ENCODE measurements around the gene LIMS3. TPM values are rescaled to one million over a fixed set of nuclear protein-coding genes. Genes with fewer than 3 reads are reported as not detected.
"Not testable (repeated sequence)": the region's sequence is repeated elsewhere in the genome, so short reads cannot be mapped to it uniquely, and the experiment has no call there.

The LIMS3 gene
- polyA plus RNA-seq (2013) = 3.6 and 4.5 TPM in 2 replicates

- DNase-seq; H2BK5ac ChIP-seq (ENCODE audit: low read depth, low read length, poor library complexity); H3K4me3 ChIP-seq (ENCODE audit: low read depth, low read length); H4K8ac ChIP-seq (ENCODE audit: low read depth, low read length); H3K9ac ChIP-seq (ENCODE audit: low read length); H3K79me2 ChIP-seq (ENCODE audit: control insufficient read depth, insufficient read depth, low read length, poor library complexity); H2AK5ac ChIP-seq (ENCODE audit: low read length); H2AFZ ChIP-seq (ENCODE audit: insufficient read depth, low read length, poor library complexity); H3K9me3 ChIP-seq (ENCODE audit: insufficient read depth, low read depth, low read length); H3K27me3 ChIP-seq (ENCODE audit: insufficient read depth, low read length); H4K91ac ChIP-seq (ENCODE audit: low read depth, low read length); H3K18ac ChIP-seq (ENCODE audit: low read length); H3K27ac ChIP-seq (ENCODE audit: low read depth, low read length); H3K4ac ChIP-seq (ENCODE audit: low read depth, low read length); H3K79me1 ChIP-seq (ENCODE audit: low read length); H3K14ac ChIP-seq (ENCODE audit: low read length); H4K12ac ChIP-seq (ENCODE audit: low read depth, low read length); H3K4me1 ChIP-seq (ENCODE audit: control insufficient read depth in 1 of 2, insufficient read depth in 2 of 2, low read length in 2 of 2); H2BK12ac ChIP-seq (ENCODE audit: low read length); H3K23ac ChIP-seq (ENCODE audit: low read length); H2BK120ac ChIP-seq (ENCODE audit: insufficient read depth, low read length, poor library complexity); H3K4me2 ChIP-seq (ENCODE audit: low read length); H3K36me3 ChIP-seq (ENCODE audit: control insufficient read depth in 1 of 2, insufficient read depth in 2 of 2, low read length in 2 of 2): not testable (repeated sequence)
- WGBS (ENCODE audit: extremely low coverage, insufficient coverage, insufficient read length) = no CpG with 5 or more reads among the region's 28 CpGs
Observed at GRCh38 chr2:109898462-109899336, at the start of gene LIMS3. Gene LIMS3 (plus strand): TSS chr2:109898688. CDS start chr2:109898729, 41 bp downstream.

GRCh38 chr2:109871129-109871751 is 27.2 kb upstream of the LIMS3 start:
- H3K4me1 ChIP-seq (ENCODE audit: control insufficient read depth in 1 of 2, insufficient read depth in 2 of 2, low read length in 2 of 2); H3K4ac ChIP-seq (ENCODE audit: low read depth, low read length); H2AFZ ChIP-seq (ENCODE audit: insufficient read depth, low read length, poor library complexity); H3K9me3 ChIP-seq (ENCODE audit: insufficient read depth, low read depth, low read length); H3K23ac ChIP-seq (ENCODE audit: low read length); H3K79me2 ChIP-seq (ENCODE audit: control insufficient read depth, insufficient read depth, low read length, poor library complexity); H2AK5ac ChIP-seq (ENCODE audit: low read length); H3K4me2 ChIP-seq (ENCODE audit: low read length); DNase-seq; H2BK12ac ChIP-seq (ENCODE audit: low read length); H3K36me3 ChIP-seq (ENCODE audit: control insufficient read depth in 1 of 2, insufficient read depth in 2 of 2, low read length in 2 of 2); H3K79me1 ChIP-seq (ENCODE audit: low read length); H3K9ac ChIP-seq (ENCODE audit: low read length); H4K8ac ChIP-seq (ENCODE audit: low read depth, low read length); H3K27ac ChIP-seq (ENCODE audit: low read depth, low read length); H2BK5ac ChIP-seq (ENCODE audit: low read depth, low read length, poor library complexity); H4K91ac ChIP-seq (ENCODE audit: low read depth, low read length); H3K18ac ChIP-seq (ENCODE audit: low read length); H4K12ac ChIP-seq (ENCODE audit: low read depth, low read length); H2BK120ac ChIP-seq (ENCODE audit: insufficient read depth, low read length, poor library complexity); H3K27me3 ChIP-seq (ENCODE audit: insufficient read depth, low read length); H3K14ac ChIP-seq (ENCODE audit: low read length); H3K4me3 ChIP-seq (ENCODE audit: low read depth, low read length): not testable (repeated sequence)
- no CpG with 5 or more reads among the region's 8 CpGs for WGBS (ENCODE audit: extremely low coverage, insufficient coverage, insufficient read length)

- H4K91ac ChIP-seq (ENCODE audit: low read depth, low read length); DNase-seq; H3K18ac ChIP-seq (ENCODE audit: low read length); H3K4ac ChIP-seq (ENCODE audit: low read depth, low read length); H3K27ac ChIP-seq (ENCODE audit: low read depth, low read length); H3K79me1 ChIP-seq (ENCODE audit: low read length); H4K12ac ChIP-seq (ENCODE audit: low read depth, low read length); H3K14ac ChIP-seq (ENCODE audit: low read length); H2BK5ac ChIP-seq (ENCODE audit: low read depth, low read length, poor library complexity); H3K4me1 ChIP-seq (ENCODE audit: control insufficient read depth in 1 of 2, insufficient read depth in 2 of 2, low read length in 2 of 2); H2BK12ac ChIP-seq (ENCODE audit: low read length); H3K79me2 ChIP-seq (ENCODE audit: control insufficient read depth, insufficient read depth, low read length, poor library complexity); H3K4me3 ChIP-seq (ENCODE audit: low read depth, low read length); H3K23ac ChIP-seq (ENCODE audit: low read length); H3K9me3 ChIP-seq (ENCODE audit: insufficient read depth, low read depth, low read length); H3K36me3 ChIP-seq (ENCODE audit: control insufficient read depth in 1 of 2, insufficient read depth in 2 of 2, low read length in 2 of 2); H3K9ac ChIP-seq (ENCODE audit: low read length); H2BK120ac ChIP-seq (ENCODE audit: insufficient read depth, low read length, poor library complexity); H4K8ac ChIP-seq (ENCODE audit: low read depth, low read length); H3K4me2 ChIP-seq (ENCODE audit: low read length); H2AK5ac ChIP-seq (ENCODE audit: low read length); H2AFZ ChIP-seq (ENCODE audit: insufficient read depth, low read length, poor library complexity); H3K27me3 ChIP-seq (ENCODE audit: insufficient read depth, low read length): not testable (repeated sequence)
- WGBS (ENCODE audit: extremely low coverage, insufficient coverage, insufficient read length) = no CpG with 5 or more reads among the region's 3 CpGs
Observed at GRCh38 chr2:109876625-109877024, 21.9 kb upstream of the LIMS3 start.

- H2AK5ac ChIP-seq (ENCODE audit: low read length); H3K4me2 ChIP-seq (ENCODE audit: low read length); H3K14ac ChIP-seq (ENCODE audit: low read length); H2BK12ac ChIP-seq (ENCODE audit: low read length); H3K9ac ChIP-seq (ENCODE audit: low read length); H3K27ac ChIP-seq (ENCODE audit: low read depth, low read length); H3K79me2 ChIP-seq (ENCODE audit: control insufficient read depth, insufficient read depth, low read length, poor library complexity); DNase-seq; H3K36me3 ChIP-seq (ENCODE audit: control insufficient read depth in 1 of 2, insufficient read depth in 2 of 2, low read length in 2 of 2); H2AFZ ChIP-seq (ENCODE audit: insufficient read depth, low read length, poor library complexity); H3K4me1 ChIP-seq (ENCODE audit: control insufficient read depth in 1 of 2, insufficient read depth in 2 of 2, low read length in 2 of 2); H4K8ac ChIP-seq (ENCODE audit: low read depth, low read length); H3K9me3 ChIP-seq (ENCODE audit: insufficient read depth, low read depth, low read length); H3K79me1 ChIP-seq (ENCODE audit: low read length); H3K4ac ChIP-seq (ENCODE audit: low read depth, low read length); H2BK5ac ChIP-seq (ENCODE audit: low read depth, low read length, poor library complexity); H3K23ac ChIP-seq (ENCODE audit: low read length); H2BK120ac ChIP-seq (ENCODE audit: insufficient read depth, low read length, poor library complexity); H3K4me3 ChIP-seq (ENCODE audit: low read depth, low read length); H4K91ac ChIP-seq (ENCODE audit: low read depth, low read length); H3K27me3 ChIP-seq (ENCODE audit: insufficient read depth, low read length); H3K18ac ChIP-seq (ENCODE audit: low read length); H4K12ac ChIP-seq (ENCODE audit: low read depth, low read length): not testable (repeated sequence)
- no CpG with 5 or more reads among the region's 1 CpG for WGBS (ENCODE audit: extremely low coverage, insufficient coverage, insufficient read length)
Observed at GRCh38 chr2:109882112-109882511, 16.4 kb upstream of the LIMS3 start.

All from trophoblast cell (in vitro differentiated cells and primary cell).